SK-N-SH treated with all-trans-retinoic acid at 6 μM for 48 hours (cell line): ENCODE data around the gene CD200.

ENCODE experiments used
- ATAC-seq: fragments of 200-7000 bp; cut with Tn5 transposase; 3 replicates; pipeline ENCODE4 v1.9.1; 2020; ENCODE audit warnings: mild to moderate bottlenecking, moderate library complexity
- ARNTL ChIP-seq: fragments of 450-650 bp; formaldehyde crosslinking; IDR thresholded peaks from 2 replicates; pipeline ENCODE4 v1.5.0; 2020; ENCODE audit warnings: low read depth, mild to moderate bottlenecking, moderate library complexity, borderline replicate concordance
- BACH2 ChIP-seq: fragments of 250-450 bp; sonication (Bioruptor Pico); IDR thresholded peaks from 2 replicates; pipeline ENCODE4 v1.9.0; 2021; ENCODE audit warnings: mild to moderate bottlenecking, borderline replicate concordance
- CSDC2 ChIP-seq: fragments of 250-450 bp; sonication (Bioruptor Pico); IDR thresholded peaks from 2 replicates; pipeline ENCODE4 v1.5.0; 2020; ENCODE audit warnings: mild to moderate bottlenecking, moderate library complexity
- CSRNP3 ChIP-seq: fragments of 250-450 bp; sonication (Bioruptor Pico); IDR thresholded peaks from 2 replicates; pipeline ENCODE4 v1.5.1; 2021; ENCODE audit warnings: mild to moderate bottlenecking, moderate library complexity
- ESRRG ChIP-seq: fragments of 250-450 bp; sonication (Bioruptor Pico); IDR thresholded peaks from 2 replicates; pipeline ENCODE4 v1.6.1; 2021; ENCODE audit warnings: mild to moderate bottlenecking
- ISL1 ChIP-seq: fragments of 250-450 bp; sonication (Bioruptor Pico); IDR thresholded peaks from 2 replicates; pipeline ENCODE4 v2.1.2; 2022; ENCODE audit warnings: mild to moderate bottlenecking, moderate library complexity
- OSR1 ChIP-seq: fragments of 250-450 bp; sonication (Bioruptor Pico); IDR thresholded peaks from 2 replicates; pipeline ENCODE4 v1.8.0; 2022; ENCODE audit warnings: moderate library complexity, mild to moderate bottlenecking, inconsistent platforms
- PATZ1 ChIP-seq: fragments of 250-450 bp; sonication (Bioruptor Pico); IDR thresholded peaks from 2 replicates; pipeline ENCODE4 v1.8.0; 2020; ENCODE audit warnings: mild to moderate bottlenecking, moderate library complexity, borderline replicate concordance
- PPARA ChIP-seq: fragments of 250-450 bp; sonication (Bioruptor Pico); IDR thresholded peaks from 2 replicates; pipeline ENCODE4 v1.5.0; 2020; ENCODE audit warnings: mild to moderate bottlenecking, borderline replicate concordance
- RARB ChIP-seq: fragments of 250-450 bp; sonication (Bioruptor Pico); IDR thresholded peaks from 2 replicates; pipeline ENCODE4 v1.8.0; 2021; ENCODE audit warnings: mild to moderate bottlenecking, moderate library complexity
- SNAI2 ChIP-seq: fragments of 250-450 bp; sonication (Bioruptor Pico); IDR thresholded peaks from 2 replicates; pipeline ENCODE4 v1.5.0; 2020; ENCODE audit warnings: mild to moderate bottlenecking, moderate library complexity
- TCF4 ChIP-seq: fragments of 250-450 bp; sonication (Bioruptor Pico); IDR thresholded peaks from 2 replicates; pipeline ENCODE4 v1.8.0; 2021; ENCODE audit warnings: mild to moderate bottlenecking, moderate library complexity, borderline replicate concordance
- TSHZ2 ChIP-seq: fragments of 250-450 bp; sonication (Bioruptor Pico); IDR thresholded peaks from 2 replicates; pipeline ENCODE4 v1.5.0; 2020; ENCODE audit warnings: mild to moderate bottlenecking, moderate library complexity
- ZC3H10 ChIP-seq: fragments of 250-450 bp; sonication (Bioruptor Pico); IDR thresholded peaks from 2 replicates; pipeline ENCODE4 v1.5.1; 2021; ENCODE audit warnings: mild to moderate bottlenecking, moderate library complexity
- ZFP30 ChIP-seq: fragments of 450-650 bp; formaldehyde crosslinking; IDR thresholded peaks from 2 replicates; pipeline ENCODE4 v1.5.0; 2022; ENCODE audit warnings: mild to moderate bottlenecking, moderate library complexity
- ZNF70 ChIP-seq: fragments of 450-650 bp; formaldehyde crosslinking; IDR thresholded peaks from 2 replicates; pipeline ENCODE4 v1.5.0; 2020; ENCODE audit warnings: mild to moderate bottlenecking, moderate library complexity
- TF ChIP-seq, protein P1 (sequence below): fragments of 250-450 bp; sonication (Bioruptor Pico); IDR thresholded peaks from 2 replicates; pipeline ENCODE4 v1.5.1; 2020; ENCODE audit warnings: low read depth, mild to moderate bottlenecking, moderate library complexity
- TF ChIP-seq, protein P2 (sequence below): fragments of 250-450 bp; sonication (Bioruptor Pico); IDR thresholded peaks from 2 replicates; pipeline ENCODE4 v1.8.0; 2021; ENCODE audit warnings: low read depth, mild to moderate bottlenecking, moderate library complexity, borderline replicate concordance

Gene CD200

GRCh38 chr3:112351823-112352222 lies 18.9 kb downstream of the CD200 start:
- ATAC-seq: no peak
- no peak for TF ChIP-seq PATZ1 (CRISPR knock-in tag)
- TF ChIP-seq, protein P1, sequence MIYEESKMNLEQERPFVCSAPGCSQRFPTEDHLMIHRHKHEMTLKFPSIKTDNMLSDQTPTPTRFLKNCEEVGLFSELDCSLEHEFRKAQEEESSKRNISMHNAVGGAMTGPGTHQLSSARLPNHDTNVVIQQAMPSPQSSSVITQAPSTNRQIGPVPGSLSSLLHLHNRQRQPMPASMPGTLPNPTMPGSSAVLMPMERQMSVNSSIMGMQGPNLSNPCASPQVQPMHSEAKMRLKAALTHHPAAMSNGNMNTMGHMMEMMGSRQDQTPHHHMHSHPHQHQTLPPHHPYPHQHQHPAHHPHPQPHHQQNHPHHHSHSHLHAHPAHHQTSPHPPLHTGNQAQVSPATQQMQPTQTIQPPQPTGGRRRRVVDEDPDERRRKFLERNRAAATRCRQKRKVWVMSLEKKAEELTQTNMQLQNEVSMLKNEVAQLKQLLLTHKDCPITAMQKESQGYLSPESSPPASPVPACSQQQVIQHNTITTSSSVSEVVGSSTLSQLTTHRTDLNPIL: no peak
- TF ChIP-seq, all 23 proteins: peak for 0

DNA sequence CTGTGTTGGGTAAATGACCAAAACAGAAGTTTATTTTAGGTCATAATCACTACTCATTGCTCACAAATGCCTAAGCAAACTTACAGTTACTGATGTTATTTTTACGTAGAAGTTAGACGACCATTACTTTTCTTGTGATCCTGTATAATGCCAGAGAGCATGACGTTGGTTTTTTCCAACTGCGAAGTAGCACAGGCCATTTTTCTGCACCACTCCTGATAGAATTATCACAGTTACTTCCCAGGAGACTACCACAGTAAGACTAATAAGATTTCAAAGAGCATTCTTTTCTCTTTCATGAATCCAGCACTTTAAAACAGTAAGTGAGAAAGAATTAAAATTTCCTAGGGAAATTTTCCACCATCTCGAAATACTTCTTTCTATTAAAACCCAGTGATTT lies 19.8 kb downstream of the CD200 start:
- ATAC-seq: no peak
- no peak for TF ChIP-seq CSDC2 (CRISPR knock-in tag)
- no peak for TF ChIP-seq RARB (CRISPR knock-in tag)
- TF ChIP-seq PPARA (CRISPR knock-in tag): no peak
- TF ChIP-seq TCF4 (CRISPR knock-in tag): no peak
- no peak for TF ChIP-seq ISL1 (CRISPR knock-in tag)
- TF ChIP-seq ZFP30 (CRISPR knock-in tag): no peak
- no peak for TF ChIP-seq CSRNP3
- TF ChIP-seq OSR1 (CRISPR knock-in tag): no peak
- no peak for TF ChIP-seq ZC3H10
- TF ChIP-seq PATZ1 (CRISPR knock-in tag): no peak
- TF ChIP-seq, protein P2, sequence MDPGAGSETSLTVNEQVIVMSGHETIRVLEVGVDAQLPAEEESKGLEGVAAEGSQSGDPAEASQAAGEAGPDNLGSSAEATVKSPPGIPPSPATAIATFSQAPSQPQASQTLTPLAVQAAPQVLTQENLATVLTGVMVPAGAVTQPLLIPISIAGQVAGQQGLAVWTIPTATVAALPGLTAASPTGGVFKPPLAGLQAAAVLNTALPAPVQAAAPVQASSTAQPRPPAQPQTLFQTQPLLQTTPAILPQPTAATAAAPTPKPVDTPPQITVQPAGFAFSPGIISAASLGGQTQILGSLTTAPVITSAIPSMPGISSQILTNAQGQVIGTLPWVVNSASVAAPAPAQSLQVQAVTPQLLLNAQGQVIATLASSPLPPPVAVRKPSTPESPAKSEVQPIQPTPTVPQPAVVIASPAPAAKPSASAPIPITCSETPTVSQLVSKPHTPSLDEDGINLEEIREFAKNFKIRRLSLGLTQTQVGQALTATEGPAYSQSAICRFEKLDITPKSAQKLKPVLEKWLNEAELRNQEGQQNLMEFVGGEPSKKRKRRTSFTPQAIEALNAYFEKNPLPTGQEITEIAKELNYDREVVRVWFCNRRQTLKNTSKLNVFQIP (CRISPR knock-in tag): no peak
- TF ChIP-seq, protein P1: no peak
- TF ChIP-seq ZNF70 (CRISPR knock-in tag): no peak
- TF ChIP-seq ESRRG (CRISPR knock-in tag): no peak
- no peak for TF ChIP-seq TSHZ2 (CRISPR knock-in tag)
- no peak for TF ChIP-seq BACH2 (CRISPR knock-in tag)

DNA sequence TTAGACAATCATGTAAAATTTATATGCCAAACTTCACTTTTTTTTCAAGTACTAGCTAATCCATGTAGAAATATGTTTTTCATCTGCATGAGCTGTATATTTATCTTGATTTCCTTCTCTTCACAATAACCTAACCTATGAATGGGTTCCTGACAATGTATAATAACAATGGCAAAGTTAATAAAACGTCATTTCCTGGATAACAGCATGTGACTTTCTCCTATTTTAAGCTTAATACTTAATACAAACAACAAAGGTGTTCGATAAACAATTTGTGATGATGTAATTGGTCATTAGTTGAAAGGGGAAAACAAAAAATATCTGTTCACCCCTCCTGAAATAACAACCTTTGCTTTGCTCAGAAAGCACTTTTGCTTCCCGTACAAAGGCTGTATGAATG lies 20.4 kb downstream of the CD200 start:
- no peak for ATAC-seq
- TF ChIP-seq, protein P2 (CRISPR knock-in tag): no peak
- TF ChIP-seq ZFP30 (CRISPR knock-in tag) (no peak), ISL1 (CRISPR knock-in tag) (no peak), ARNTL (CRISPR knock-in tag) (no peak), SNAI2 (CRISPR knock-in tag) (no peak), OSR1 (CRISPR knock-in tag) (no peak), ESRRG (CRISPR knock-in tag) (no peak)
